Vagina (tissue), 2 donors: ENCODE measurements around the gene KIAA0753.

Source experiments
- POLR2A ChIP-seq, 2 donors: fragments of 450-650 bp; IDR thresholded peaks; one replicate each; pipeline ENCODE4 v1.6.1; 2017; ENCODE audit warnings: antibody characterized with exemption in 2 of 2, mild to moderate bottlenecking in 2 of 2, moderate library complexity in 2 of 2
- POLR2AphosphoS5 ChIP-seq, 2 donors: sonication (generic); formaldehyde crosslinking; IDR thresholded peaks; one replicate each; pipeline ENCODE4 v1.9.0; 2017; ENCODE audit warnings: antibody characterized with exemption in 2 of 2, mild to moderate bottlenecking in 2 of 2, low read depth in 1 of 2; ENCODE audit not compliant: insufficient read depth in 1 of 2
- TF ChIP-seq, protein P1 (sequence below), 3 experiments: fragments of 450-650 bp in 2 of 3; fragments of 200-600 bp in 1 of 3; sonication (generic) in 1 of 3; IDR thresholded peaks; one replicate each; pipeline ENCODE4 v1.5.1; 2017 to 2019; ENCODE audit warnings: antibody characterized with exemption in 3 of 3, mild to moderate bottlenecking in 2 of 3, moderate library complexity in 2 of 3

DNA sequence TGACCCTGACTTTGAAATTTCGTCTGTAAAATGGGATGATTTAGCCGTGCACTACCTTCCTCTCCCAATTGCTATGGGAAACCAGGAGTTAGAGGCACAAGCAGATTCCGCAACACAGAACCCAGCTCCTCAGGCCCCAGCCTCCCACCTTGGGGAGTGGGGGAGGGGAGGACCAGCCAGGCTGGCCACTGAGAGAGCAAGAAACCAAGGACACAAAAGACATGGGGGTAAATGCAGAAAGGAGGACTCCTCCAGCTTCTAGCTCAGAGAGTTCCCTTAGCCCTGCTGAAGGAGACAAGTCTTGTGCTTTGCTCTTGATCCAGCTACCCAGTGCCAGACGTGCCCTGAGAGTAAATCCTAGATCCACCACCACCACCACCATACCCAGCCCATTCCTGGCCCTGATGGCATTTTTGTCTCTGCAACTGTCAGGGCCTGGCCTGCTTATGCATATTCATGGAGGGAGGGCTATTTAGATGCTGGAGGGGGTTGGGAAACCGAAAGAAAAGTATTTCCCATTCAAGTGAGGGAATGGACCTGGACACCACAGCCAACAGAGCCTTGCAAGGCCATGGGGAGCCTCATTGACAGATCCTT, 110.1 kb downstream of the KIAA0753 start:
- TF ChIP-seq, protein P1, sequence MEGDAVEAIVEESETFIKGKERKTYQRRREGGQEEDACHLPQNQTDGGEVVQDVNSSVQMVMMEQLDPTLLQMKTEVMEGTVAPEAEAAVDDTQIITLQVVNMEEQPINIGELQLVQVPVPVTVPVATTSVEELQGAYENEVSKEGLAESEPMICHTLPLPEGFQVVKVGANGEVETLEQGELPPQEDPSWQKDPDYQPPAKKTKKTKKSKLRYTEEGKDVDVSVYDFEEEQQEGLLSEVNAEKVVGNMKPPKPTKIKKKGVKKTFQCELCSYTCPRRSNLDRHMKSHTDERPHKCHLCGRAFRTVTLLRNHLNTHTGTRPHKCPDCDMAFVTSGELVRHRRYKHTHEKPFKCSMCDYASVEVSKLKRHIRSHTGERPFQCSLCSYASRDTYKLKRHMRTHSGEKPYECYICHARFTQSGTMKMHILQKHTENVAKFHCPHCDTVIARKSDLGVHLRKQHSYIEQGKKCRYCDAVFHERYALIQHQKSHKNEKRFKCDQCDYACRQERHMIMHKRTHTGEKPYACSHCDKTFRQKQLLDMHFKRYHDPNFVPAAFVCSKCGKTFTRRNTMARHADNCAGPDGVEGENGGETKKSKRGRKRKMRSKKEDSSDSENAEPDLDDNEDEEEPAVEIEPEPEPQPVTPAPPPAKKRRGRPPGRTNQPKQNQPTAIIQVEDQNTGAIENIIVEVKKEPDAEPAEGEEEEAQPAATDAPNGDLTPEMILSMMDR (IDR thresholded peaks at IDR 0.05), result no peak
- TF ChIP-seq POLR2A (IDR thresholded peaks at IDR 0.05) (no peak), POLR2AphosphoS5 (IDR thresholded peaks at IDR 0.05; ENCODE audit: insufficient read depth in 1 of 2, low read depth in 1 of 2) (no peak)
